HG02870 (cell line): ENCODE measurements around the gene LBX1.

Experiments used
- ATAC-seq: cut with Tn5 transposase; IDR thresholded peaks from one replicate; pipeline ENCODE4 v1.9.1; 2021; ENCODE audit warnings: mild to moderate bottlenecking, moderate library complexity; ENCODE audit not compliant: unreplicated experiment

LBX1 gene

GRCh38 chr10:101244321-101245050 is 15.2 kb upstream of the LBX1 start:
- ATAC-seq, result no peak

DNA sequence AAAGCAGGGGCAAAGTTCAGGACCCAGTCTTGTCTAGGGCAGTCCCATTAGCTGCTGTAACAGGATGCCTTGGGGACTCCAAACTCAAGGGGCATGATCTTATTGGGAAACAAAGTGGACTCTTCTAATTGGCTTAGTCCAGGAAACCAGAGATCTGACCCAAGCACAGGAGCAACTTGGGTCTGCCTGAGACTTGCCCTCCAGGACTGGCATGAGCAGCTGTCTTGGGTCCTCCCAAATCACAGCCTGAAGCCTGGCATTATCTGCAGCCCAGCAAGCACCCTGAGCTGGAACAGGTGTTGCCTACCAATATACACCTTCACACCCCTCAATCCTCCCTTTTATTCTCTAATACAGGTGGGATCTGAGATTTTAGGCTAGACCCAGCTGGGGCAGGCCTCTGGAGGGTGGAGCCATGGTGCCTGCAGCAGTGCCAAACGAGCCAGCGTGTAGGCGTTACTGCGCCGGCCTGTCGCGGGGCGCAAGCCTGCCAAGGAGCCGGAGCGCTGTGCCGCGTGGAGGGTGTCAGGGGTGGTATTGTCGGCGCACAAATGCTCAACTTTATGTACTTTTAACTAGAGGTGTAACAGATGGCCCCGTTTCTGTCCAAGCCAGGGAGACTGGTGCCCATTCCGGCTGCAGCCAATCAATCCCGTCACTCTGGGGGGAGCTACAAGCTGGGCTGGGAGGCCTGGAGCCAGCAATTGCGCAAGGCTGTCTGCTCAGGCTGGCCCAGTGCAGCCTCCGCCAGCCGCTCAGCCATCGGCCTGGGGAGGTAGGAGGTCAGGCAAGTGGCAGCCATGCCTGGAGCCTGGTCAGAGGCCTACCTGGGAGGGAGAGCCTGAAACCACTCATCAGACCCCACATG is 12.8 kb upstream of the LBX1 start:
- ATAC-seq, result no peak

DNA sequence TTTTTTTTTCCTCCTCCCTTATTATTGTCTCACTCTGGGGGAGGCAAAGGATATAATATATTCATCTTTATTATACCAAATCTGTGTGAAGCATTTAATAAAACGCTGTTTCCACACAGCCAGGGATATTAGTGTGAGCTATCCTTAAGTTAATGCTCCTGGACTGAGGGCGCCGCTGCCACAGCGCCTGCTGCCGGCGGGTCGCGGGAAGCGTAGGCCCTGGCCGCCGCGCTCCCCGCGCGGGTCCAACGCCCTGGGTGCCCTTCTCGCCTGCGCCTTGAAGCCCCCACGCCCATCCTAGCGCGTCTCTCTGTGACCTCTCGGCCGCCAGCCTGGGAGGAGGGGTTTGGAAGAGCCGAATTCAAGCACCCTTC is 9.5 kb upstream of the LBX1 start:
- ATAC-seq, result no peak

- no peak for ATAC-seq
These were observed 8.9 kb upstream of the LBX1 start for GRCh38 chr10:101237982-101238731.

- ATAC-seq, result no peak
These were observed 8.1 kb upstream of the LBX1 start for GRCh38 chr10:101237081-101237981.

GRCh38 chr10:101236376-101237080 is 7.3 kb upstream of the LBX1 start:
- no peak for ATAC-seq

DNA sequence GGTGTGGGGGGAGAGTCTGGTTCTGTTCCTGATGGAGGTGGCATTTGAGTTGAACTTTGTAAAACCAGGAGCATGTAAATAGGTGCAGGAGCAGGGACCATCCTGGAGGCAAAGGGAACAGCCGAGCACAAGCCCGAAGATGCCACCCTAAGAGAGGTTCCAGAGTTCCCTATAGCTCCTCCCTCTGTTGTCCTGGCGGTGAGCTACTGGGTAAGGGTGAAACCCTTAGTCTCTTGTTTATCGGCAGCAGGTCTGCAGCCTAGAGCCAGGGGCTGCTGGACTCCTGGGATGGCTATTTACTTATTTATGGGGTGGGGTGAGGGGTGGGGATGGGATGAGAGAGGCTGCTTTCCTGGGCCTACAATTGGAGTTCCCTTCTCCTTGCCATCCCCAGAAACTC is 6.5 kb upstream of the LBX1 start:
- ATAC-seq, result no peak

- no peak for ATAC-seq
These were observed 5.1 kb upstream of the LBX1 start for GRCh38 chr10:101234333-101234732.

- no peak for ATAC-seq
These were observed 4.6 kb upstream of the LBX1 start for GRCh38 chr10:101233863-101234262.

GRCh38 chr10:101233443-101233842 is 4.2 kb upstream of the LBX1 start:
- no peak for ATAC-seq

DNA sequence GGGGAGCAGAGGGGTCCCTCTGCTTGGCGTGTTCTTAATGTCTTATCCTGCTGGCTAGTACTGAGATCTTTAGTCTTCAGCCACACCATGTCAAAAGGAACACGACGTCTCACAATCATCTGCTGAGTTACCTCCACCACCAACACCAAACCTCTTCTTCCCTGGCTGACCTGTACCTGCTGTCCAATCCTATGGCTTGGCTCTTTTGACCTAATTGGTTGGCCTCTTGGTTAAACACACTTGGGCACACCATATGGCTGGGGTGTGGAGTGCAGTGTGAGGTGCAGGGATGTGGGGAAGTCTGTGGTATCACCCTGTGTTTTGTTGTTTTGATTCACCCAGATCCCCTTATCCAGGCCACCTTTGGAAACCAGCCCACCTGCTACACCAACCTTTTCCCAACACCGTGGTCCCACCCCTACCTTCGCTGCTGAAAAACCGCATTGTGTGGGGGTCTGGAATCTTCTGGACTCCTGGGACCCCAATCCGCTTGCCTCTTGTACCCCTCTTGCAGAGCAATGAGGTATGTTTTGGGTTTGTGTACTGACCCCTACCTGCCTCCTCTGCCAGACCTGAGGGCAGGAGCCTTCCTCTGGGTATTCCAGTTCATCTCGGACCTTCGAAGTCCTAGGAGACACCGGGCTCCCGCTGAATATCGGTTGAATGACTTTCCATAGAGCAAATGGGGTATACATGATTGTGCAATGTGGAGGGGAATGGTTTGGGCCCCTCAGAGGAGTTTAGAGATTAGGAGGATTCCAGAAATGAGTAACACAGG is 2.8 kb upstream of the LBX1 start:
- no peak for ATAC-seq

- ATAC-seq, result no peak
These were observed 1.8 kb upstream of the LBX1 start for GRCh38 chr10:101231092-101231491.

DNA sequence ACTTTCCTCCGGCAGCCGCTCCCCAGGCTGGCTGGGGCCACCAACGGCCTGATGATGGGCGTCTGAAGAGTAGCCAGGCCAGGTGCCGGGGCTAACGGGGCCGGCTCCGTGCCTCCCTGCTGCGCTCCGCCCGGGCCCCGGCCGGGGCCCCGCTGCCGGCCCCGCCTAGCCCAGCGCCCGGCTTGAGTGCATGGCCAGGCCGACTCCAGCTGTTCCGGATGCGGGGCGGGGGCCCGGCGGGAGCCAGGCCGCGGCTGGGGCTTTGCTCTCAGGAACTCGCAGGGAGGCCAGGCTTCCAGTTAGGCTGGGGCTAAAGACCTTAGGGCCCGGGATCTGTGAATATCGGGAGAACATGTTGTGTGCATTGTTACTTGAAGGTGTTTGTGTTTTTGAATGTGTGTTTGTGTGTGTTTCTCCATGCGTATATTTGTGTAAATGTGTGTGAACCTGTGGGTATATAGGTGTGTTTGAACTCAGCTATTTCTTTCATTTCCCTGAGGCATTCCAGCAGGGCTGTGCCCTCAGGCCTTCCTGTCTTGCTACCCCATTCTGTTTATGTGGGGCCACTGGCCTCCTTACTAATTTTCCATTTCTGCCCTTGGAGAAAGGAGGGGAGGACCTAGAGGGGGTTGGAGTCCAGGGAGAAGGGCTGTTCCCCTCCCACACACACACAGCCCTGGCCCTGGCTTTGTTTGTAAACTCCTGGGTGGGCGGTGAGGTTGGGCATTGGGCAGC is 1.1 kb upstream of the LBX1 start:
- no peak for ATAC-seq

GRCh38 chr10:101228966-101229265 is 347 bp downstream of the LBX1 start:
- ATAC-seq, result no peak

DNA sequence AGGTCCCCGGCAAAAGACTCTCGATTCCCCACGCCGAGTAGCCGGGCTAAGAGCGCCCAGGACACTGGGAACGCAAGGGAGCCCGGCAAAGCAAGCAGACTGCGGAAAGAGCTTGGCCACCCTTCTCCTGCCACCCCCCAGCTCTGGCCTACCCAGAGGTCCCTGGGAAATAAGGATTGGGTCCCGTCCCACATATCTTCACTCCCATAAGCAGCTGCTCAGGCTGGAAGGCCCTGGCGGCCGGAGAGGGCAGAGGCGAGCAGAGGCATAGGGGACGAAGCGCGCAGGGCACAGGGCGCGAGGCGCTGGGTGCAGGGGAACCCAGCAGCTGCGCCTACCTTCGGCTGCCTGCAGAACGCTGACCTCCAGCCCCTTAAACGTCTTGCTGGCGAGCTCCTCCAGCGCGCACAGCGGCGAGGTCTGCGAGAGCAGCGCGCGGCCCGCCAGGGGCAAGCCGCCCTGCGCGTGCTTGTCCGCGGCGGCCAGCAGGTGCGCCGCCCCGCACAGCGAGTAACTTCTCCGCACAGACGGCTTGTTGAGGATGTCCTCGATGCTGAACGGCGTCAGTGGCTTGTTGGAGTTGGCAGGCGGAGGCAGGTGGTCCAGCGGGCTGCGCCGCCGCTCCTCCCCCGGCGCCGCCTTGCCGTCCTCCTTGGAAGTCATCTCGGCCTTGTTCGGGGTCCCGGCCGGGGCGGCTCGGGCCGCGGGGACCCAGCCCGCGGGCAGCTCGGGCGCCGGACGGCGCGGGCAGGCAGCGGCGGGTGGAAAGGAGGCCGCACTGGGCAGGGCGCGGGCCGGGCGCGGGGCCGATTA is 904 bp downstream of the LBX1 start:
- ATAC-seq, result no peak

DNA sequence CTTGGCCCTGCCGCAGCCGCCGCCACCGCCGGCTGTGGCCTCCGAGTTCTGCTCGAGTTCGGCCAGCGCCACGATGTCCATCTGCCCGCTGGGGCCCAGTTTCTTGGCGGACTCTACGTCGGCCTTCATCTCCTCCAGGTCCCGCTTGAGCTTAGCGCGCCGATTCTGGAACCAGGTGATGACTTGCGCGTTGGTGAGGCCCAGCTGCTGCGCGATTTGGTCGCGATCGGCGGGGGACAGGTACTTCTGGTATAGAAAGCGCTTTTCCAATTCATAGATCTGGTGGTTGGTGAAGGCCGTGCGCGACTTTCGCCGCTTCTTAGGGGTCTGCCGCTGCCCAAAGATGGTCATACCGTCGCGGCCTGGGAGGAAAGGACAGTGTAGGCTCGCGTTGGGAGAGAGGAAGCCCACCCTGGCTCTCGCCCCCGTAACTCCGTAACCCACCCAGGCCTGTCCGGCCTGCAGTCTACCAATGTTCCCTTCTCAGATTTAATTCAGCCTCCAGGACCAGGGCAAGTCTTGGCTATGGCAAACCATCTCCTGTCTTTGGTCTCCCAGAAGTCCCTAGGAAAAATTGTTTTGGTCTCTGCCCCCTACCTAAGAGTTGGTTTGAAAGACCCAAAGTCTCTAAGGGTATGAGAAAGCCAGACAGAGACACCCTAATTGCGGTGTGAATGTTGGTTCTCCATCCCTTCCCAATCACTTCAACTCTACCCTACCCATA is 1.7 kb downstream of the LBX1 start:
- no peak for ATAC-seq
